Subcutaneous adipose tissue (tissue), 4 donors: ENCODE results near the gene NOD2. TPM values are rescaled to one million over a fixed set of nuclear protein-coding genes. Genes with fewer than 3 reads are reported as not detected.

Experiments
- CTCF ChIP-seq: fragments of 450-650 bp; IDR thresholded peaks from one replicate; pipeline ENCODE4 v1.5.1; 2016; ENCODE audit warnings: low read depth, mild to moderate bottlenecking, control low read depth, antibody characterized with exemption, moderate library complexity
- total RNA-seq, 4 donors: library from RNA; depleted of rRNA; stranded (reverse); fragments of >200 nt; gene quantifications; one replicate each; pipeline ENCODE4 v1.1.0, GENCODE V29; 2016

The NOD2 gene
- total RNA-seq, 4 donors from 2014 or later: 0.94 to 10.2 (median 3.1) TPM

- no peak for TF ChIP-seq CTCF
These were observed 7.8 kb upstream of the NOD2 start for GRCh38 chr16:50685462-50686063.

GRCh38 chr16:50688083-50688482, 5.3 kb upstream of the NOD2 start:
- no peak for TF ChIP-seq CTCF

DNA sequence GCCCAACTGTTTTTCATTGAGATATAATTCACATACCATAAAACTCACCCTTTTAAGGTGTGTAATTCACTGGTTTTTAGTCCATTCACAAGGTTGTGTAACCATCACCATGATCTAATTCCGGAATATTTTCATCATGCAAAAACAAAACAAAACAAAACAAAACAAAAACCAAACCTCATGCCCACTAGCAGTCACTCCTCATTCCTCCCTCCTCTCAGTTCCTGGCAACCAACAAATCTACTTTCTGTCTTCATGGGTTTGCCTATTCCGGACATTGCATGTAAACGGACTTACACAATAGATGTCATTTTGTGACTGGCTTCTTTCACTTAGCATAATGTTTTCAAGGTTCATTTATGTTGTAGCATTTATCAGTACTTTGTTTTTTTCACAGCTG, 4.5 kb upstream of the NOD2 start:
- no peak for TF ChIP-seq CTCF

GRCh38 chr16:50690177-50690576, 3.2 kb upstream of the NOD2 start:
- TF ChIP-seq CTCF: no peak

GRCh38 chr16:50692644-50692998, 785 bp upstream of the NOD2 start:
- no peak for TF ChIP-seq CTCF

GRCh38 chr16:50694206-50694605, 800 bp downstream of the NOD2 start:
- no peak for TF ChIP-seq CTCF

- no peak for TF ChIP-seq CTCF
These were observed 1.9 kb downstream of the NOD2 start for GRCh38 chr16:50695017-50696000.
